KG1 (cell line): Measurements from ENCODE around the gene RMDN2.

Source experiments
- DNase-seq: peaks from one replicate; lab custom pipeline; 2025; lab: John Stamatoyannopoulos, UW

RMDN2 gene

GRCh38 chr2:37925063-37925897 lies at the start of gene RMDN2:
TSS of gene RMDN2 (plus strand) at chr2:37925287. CDS start at chr2:37929278, 3,991 bp downstream.
- DNase-seq, result peak; percentile 86

GRCh38 chr2:37875403-37875906 lies 49.6 kb upstream of the RMDN2 start:
- no peak for DNase-seq

- no peak for DNase-seq
Measured at GRCh38 chr2:37876227-37876626, 48.9 kb upstream of the RMDN2 start.

- DNase-seq, result peak; percentile 75
Measured at GRCh38 chr2:37877457-37878315, 47.4 kb upstream of the RMDN2 start.

- DNase-seq, result no peak
Measured at GRCh38 chr2:37878536-37878935, 46.6 kb upstream of the RMDN2 start.

- DNase-seq, result no peak
Measured at GRCh38 chr2:37880551-37880950, 44.5 kb upstream of the RMDN2 start.

GRCh38 chr2:37881397-37881796 lies 43.7 kb upstream of the RMDN2 start:
- DNase-seq, result no peak

GRCh38 chr2:37882036-37882435 lies 43.1 kb upstream of the RMDN2 start:
- DNase-seq, result no peak

- no peak for DNase-seq
Measured at GRCh38 chr2:37883518-37883917, 41.6 kb upstream of the RMDN2 start.

GRCh38 chr2:37885329-37885993 lies 39.6 kb upstream of the RMDN2 start:
- no peak for DNase-seq

GRCh38 chr2:37886745-37887144 lies 38.3 kb upstream of the RMDN2 start:
- DNase-seq, result no peak

- no peak for DNase-seq
Measured at GRCh38 chr2:37887286-37887685, 37.8 kb upstream of the RMDN2 start.

GRCh38 chr2:37890893-37891495 lies 34.1 kb upstream of the RMDN2 start:
- peak; percentile 54 for DNase-seq

- no peak for DNase-seq
Measured at GRCh38 chr2:37891846-37892435, 33.1 kb upstream of the RMDN2 start.

- DNase-seq, result peak; percentile 71
Measured at GRCh38 chr2:37892436-37893114, 32.5 kb upstream of the RMDN2 start.

GRCh38 chr2:37893327-37893726 lies 31.8 kb upstream of the RMDN2 start:
- DNase-seq, result no peak

GRCh38 chr2:37894047-37894446 lies 31.0 kb upstream of the RMDN2 start:
- no peak for DNase-seq

- no peak for DNase-seq
Measured at GRCh38 chr2:37894601-37895000, 30.5 kb upstream of the RMDN2 start.

GRCh38 chr2:37895140-37895539 lies 29.9 kb upstream of the RMDN2 start:
- no peak for DNase-seq

GRCh38 chr2:37896319-37896718 lies 28.8 kb upstream of the RMDN2 start:
- DNase-seq, result no peak

- no peak for DNase-seq
Measured at GRCh38 chr2:37897511-37897910, 27.6 kb upstream of the RMDN2 start.
